ENCODE data around the gene MRPS18A. TPM values are rescaled to one million over a fixed set of nuclear protein-coding genes. Genes with fewer than 3 reads are reported as not detected.

The MRPS18A gene
- total RNA-seq, 4 donors from 2014 or later, result 38.1 to 45.8 (median 43.9) TPM

DNA sequence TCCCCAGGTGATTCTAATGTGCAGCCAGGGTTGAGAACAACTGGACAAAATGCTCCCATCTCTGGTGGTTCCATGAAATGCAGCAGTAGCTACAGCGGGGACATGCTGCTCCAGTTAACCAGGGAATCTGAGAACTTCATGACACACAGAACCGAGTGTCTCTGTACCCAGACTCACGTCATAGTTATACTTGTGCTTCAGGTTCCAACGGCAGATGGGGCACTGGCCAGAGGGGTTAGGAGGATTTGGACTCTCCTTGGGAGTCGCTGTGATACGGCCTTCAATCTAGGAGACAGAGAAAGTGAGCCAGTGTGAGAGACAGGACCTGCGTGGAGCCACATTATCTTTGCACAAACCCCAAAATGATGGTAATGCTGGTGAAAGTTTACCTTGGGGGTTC lies 9.2 kb downstream of the MRPS18A start:
- no peak for DNase-seq (ENCODE audit: low spot score in 2 of 2)
- Histone ChIP-seq H3K4me3 (no peak overlapping the region), H3K27me3 (no peaks in the 10 kb centered on the region), H3K36me3 (peaks cover 4 to 82% (median 20%) of the 10 kb centered on the region in 3 donors), H3K27ac (no peak overlapping the region), H3K9me3 (no peaks in the 10 kb centered on the region), H3K4me1 (peaks cover 0 to 19% (median 2%) of the 10 kb centered on the region in 4 donors)
- TF ChIP-seq, protein P1, sequence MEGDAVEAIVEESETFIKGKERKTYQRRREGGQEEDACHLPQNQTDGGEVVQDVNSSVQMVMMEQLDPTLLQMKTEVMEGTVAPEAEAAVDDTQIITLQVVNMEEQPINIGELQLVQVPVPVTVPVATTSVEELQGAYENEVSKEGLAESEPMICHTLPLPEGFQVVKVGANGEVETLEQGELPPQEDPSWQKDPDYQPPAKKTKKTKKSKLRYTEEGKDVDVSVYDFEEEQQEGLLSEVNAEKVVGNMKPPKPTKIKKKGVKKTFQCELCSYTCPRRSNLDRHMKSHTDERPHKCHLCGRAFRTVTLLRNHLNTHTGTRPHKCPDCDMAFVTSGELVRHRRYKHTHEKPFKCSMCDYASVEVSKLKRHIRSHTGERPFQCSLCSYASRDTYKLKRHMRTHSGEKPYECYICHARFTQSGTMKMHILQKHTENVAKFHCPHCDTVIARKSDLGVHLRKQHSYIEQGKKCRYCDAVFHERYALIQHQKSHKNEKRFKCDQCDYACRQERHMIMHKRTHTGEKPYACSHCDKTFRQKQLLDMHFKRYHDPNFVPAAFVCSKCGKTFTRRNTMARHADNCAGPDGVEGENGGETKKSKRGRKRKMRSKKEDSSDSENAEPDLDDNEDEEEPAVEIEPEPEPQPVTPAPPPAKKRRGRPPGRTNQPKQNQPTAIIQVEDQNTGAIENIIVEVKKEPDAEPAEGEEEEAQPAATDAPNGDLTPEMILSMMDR (IDR thresholded peaks at IDR 0.05), result no peak
- TF ChIP-seq POLR2A (IDR thresholded peaks at IDR 0.05) (no peak), EP300 (IDR thresholded peaks at IDR 0.05) (no peak)
- 95 to 96% methylated on average over 7 of the region's 7 CpGs for WGBS, 2 donors

DNA sequence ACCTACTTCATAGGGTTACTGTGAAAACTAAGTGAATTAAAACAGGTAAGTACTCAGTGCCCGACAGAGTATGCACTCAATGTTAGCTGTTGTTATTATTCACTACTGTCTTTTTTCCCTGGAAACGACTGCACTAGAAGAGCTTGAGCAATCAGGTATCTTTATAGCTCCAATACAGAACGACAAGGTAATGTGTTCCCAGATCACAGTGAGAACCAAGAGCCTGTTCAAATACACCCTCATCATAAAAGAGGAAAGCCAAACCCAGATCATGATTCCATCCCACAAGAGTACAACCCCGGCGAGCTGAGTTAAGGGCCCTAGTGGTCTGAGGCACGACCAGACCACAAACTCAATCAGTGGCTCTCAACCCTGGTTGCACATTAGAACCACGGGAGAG lies 9.8 kb downstream of the MRPS18A start:
- Histone ChIP-seq H3K9me3 (no peaks in the 10 kb centered on the region), H3K27ac (no peak overlapping the region), H3K4me1 (peaks cover 0 to 17% (median 0%) of the 10 kb centered on the region in 4 donors), H3K27me3 (no peaks in the 10 kb centered on the region), H3K4me3 (no peak overlapping the region), H3K36me3 (peaks cover 4 to 88% (median 20%) of the 10 kb centered on the region in 3 donors)
- 80 to 87% methylated on average over 7 of the region's 7 CpGs for WGBS, 2 donors
- TF ChIP-seq EP300 (IDR thresholded peaks at IDR 0.05), result no peak
- TF ChIP-seq, protein P1 (IDR thresholded peaks at IDR 0.05), result no peak
- no peak for TF ChIP-seq POLR2A (IDR thresholded peaks at IDR 0.05)
- no peak for DNase-seq (ENCODE audit: low spot score in 2 of 2)

DNA sequence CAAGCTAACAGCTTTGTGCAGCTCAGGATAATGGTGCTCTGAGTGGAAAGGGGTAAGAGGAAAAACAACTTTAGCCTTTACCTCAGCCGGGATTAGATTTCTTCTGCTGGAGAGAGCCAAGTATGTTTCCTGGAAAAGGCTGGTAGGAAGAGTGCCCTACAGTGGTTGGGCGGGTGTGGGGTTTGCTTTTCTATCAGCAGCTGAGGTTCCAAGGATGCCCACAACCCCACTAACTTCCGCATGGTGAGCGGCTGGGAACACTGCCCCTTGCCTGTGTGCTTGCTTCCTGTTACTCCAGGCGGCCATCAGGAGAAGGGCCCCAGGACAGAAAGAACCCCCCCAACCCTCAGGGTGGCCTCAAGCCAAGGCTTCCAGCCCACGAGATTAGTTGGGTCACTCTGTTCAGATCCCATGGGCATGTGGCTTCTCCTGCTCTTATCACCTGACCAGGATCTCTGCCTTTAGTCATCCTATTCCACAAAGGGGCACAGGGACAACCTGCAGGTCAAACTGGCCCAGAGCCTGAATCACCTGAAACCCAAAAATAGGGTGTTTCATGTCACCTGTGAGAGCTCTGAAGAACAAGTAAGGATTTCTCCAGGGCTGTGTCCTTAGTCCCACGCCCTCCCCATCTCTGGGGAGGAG lies 10.5 kb downstream of the MRPS18A start:
- no peak for DNase-seq (ENCODE audit: low spot score in 2 of 2)
- WGBS, 2 donors, result 83 to 96% methylated on average over 5 to 7 of the region's 7 CpGs
- H3K4me3 ChIP-seq, result no peak overlapping the region

DNA sequence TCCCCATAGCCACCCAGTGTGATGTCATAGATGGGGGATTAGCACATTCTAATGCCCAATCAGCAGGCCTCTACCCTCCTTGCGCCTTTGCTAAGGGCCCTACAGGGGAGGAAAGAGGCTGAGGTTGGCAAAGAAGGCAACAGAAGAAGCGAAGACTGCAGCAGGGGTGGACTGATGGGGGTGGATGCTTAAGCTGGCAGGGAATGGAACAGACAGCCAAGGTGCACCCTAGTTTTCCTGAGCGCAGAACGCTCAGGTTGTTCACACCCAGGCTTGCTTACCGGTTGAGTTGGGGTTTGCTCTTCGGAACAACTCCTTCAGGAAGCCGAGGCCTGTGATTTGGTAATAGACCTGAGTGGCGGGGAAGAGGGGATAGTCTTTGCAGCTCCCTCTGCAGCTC lies 12.7 kb downstream of the MRPS18A start:
- Histone ChIP-seq H3K36me3 (peaks cover 4 to 96% (median 25%) of the 10 kb centered on the region in 3 donors), H3K27me3 (no peaks in the 10 kb centered on the region), H3K9me3 (no peaks in the 10 kb centered on the region), H3K27ac (no peak overlapping the region), H3K4me3 (no peak overlapping the region), H3K4me1 (peaks cover 0 to 26% (median 2%) of the 10 kb centered on the region in 4 donors)
- no peak for TF ChIP-seq POLR2A (IDR thresholded peaks at IDR 0.05)
- TF ChIP-seq, protein P1 (IDR thresholded peaks at IDR 0.05), result no peak
- no peak for TF ChIP-seq EP300 (IDR thresholded peaks at IDR 0.05)
- DNase-seq (ENCODE audit: low spot score in 2 of 2), result no peak
- WGBS, 2 donors, result 92 to 95% methylated on average over 8 of the region's 8 CpGs

More for the DNA sequence above, 10.5 kb downstream of the MRPS18A start:
- TF ChIP-seq POLR2A (IDR thresholded peaks at IDR 0.05) (no peak), EP300 (IDR thresholded peaks at IDR 0.05) (no peak)
- TF ChIP-seq, protein P1 (IDR thresholded peaks at IDR 0.05), result no peak
- H3K27ac ChIP-seq, result no peak overlapping the region
- H3K36me3 ChIP-seq, result peaks cover 4 to 94% (median 20%) of the 10 kb centered on the region in 3 donors
- H3K4me1 ChIP-seq, result peaks cover 0 to 22% (median 0%) of the 10 kb centered on the region in 4 donors
- H3K9me3 ChIP-seq, result no peaks in the 10 kb centered on the region
- H3K27me3 ChIP-seq, result no peaks in the 10 kb centered on the region

DNA sequence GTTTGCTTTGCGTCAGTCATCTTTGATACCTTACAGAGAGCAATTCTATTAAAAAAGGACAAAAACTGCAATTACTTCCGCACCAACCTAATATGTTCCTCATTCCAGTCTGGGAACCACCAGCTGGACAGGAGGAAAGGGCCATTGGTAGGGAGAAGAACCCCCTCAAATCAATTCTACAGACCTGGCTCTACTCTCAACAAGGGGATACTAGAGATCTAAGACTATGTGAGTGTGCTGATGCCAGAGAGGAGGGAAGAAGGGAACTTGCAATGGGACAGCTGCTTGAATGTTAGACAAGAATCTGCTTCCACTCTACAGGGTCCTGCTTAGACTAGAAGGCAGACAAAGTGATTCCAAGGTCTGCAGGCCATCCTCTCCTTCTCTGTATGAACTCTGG lies 13.3 kb downstream of the MRPS18A start:
- Histone ChIP-seq H3K4me1 (peaks cover 0 to 32% (median 6%) of the 10 kb centered on the region in 4 donors), H3K9me3 (no peaks in the 10 kb centered on the region), H3K27ac (no peak overlapping the region), H3K4me3 (no peak overlapping the region), H3K27me3 (no peaks in the 10 kb centered on the region), H3K36me3 (peaks cover 4 to 90% (median 25%) of the 10 kb centered on the region in 3 donors)
- no peak for DNase-seq (ENCODE audit: low spot score in 2 of 2)
- no peak for TF ChIP-seq POLR2A (IDR thresholded peaks at IDR 0.05)
- TF ChIP-seq, protein P1 (IDR thresholded peaks at IDR 0.05), result no peak
- no peak for TF ChIP-seq EP300 (IDR thresholded peaks at IDR 0.05)
- 95% methylated on average over 2 of the region's 2 CpGs for WGBS, 2 donors

Measured in tibial nerve (tissue), 4 donors.